NCI-H345 treated with DMSO at 0.1 percent for 48 hours (cell line): Measurements from ENCODE around the gene THPO.
"Not testable (repeated sequence)": the region's sequence is repeated elsewhere in the genome, so short reads cannot be mapped to it uniquely, and the experiment has no call there.

ENCODE experiments used
- DNase-seq: peaks from one replicate; lab custom pipeline; 2025; ENCODE audit not compliant: unreplicated experiment; lab: John Stamatoyannopoulos, UW

Gene THPO

GRCh38 chr3:184351511-184352148 lies 26.4 kb downstream of the THPO start:
- DNase-seq, result no peak

DNA sequence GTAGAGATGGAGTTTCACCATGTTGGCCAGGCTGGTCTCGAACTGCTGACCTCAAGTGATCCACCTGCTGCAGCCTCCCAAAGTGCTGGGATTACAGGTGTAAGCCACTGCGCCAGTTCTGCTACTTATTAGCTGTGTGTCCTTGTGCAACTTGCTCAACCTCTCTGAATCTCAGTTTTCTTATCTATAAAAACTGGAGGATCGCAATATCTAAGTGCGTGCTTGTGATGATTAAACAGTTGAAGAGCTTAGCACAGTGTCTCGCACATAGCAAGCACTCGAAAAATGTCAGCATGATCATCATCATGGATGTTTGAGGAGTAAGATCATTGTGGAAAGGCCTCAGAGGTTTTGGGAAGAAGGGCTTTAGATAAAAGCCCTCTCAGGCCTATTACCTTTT lies 27.4 kb downstream of the THPO start:
- no peak for DNase-seq

DNA sequence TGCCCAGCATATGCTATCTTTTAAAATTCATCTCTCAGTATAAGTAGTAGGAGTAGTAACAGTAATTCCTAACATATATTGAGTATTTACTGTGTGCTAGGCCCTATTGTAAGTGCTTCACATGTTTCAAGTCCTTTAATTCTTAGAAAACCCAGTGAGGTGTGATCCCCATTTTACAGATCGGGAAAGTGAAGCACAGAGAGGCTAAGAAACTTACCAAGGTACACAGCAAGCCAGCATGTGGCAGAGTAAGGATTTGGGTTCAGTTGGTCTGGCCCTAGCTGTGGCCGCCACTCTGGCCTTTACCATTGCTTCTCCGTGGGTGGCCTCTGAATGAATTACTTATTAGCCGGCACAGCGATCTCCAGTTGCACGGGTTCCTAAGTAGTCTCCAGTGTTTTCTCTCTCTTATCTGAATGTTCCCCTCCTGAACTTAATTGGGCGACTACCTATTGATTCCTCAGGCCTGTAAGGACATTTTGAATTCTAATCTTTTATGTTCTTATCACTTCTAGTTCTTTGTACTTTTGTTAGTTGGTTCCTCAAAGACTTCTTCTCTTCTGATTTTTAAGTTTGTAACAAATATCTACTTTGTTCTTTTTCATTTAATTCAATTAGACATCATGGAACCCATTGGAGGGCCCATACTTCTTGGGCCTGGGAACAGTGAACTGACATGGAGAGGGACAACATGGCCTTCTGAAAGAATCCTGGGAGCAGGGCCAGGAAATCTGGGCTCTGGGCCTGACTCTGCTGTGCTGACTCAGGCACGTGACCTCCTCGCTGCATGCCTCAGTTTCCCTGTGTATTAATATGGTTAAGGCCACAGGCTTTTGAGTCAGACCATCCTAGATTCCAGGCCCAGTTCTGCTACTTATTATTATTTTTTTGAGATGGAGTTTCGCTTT lies 28.2 kb downstream of the THPO start:
- no peak for DNase-seq

GRCh38 chr3:184348057-184348382 lies 30.0 kb downstream of the THPO start:
- DNase-seq, result no peak

- DNase-seq, result no peak
These were observed 30.5 kb downstream of the THPO start for GRCh38 chr3:184347321-184348056.

GRCh38 chr3:184346480-184347190 lies 31.4 kb downstream of the THPO start:
- no peak for DNase-seq

GRCh38 chr3:184345317-184346144 lies 32.5 kb downstream of the THPO start:
- DNase-seq, result peak; percentile 51

- DNase-seq, result no peak
These were observed 33.3 kb downstream of the THPO start for GRCh38 chr3:184344579-184345316.

- no peak for DNase-seq
These were observed 34.7 kb downstream of the THPO start for GRCh38 chr3:184343200-184343876.

GRCh38 chr3:184341925-184342324 lies 36.1 kb downstream of the THPO start:
- DNase-seq, result no peak

GRCh38 chr3:184339451-184340135 lies 38.4 kb downstream of the THPO start:
- DNase-seq, result not testable (repeated sequence)

DNA sequence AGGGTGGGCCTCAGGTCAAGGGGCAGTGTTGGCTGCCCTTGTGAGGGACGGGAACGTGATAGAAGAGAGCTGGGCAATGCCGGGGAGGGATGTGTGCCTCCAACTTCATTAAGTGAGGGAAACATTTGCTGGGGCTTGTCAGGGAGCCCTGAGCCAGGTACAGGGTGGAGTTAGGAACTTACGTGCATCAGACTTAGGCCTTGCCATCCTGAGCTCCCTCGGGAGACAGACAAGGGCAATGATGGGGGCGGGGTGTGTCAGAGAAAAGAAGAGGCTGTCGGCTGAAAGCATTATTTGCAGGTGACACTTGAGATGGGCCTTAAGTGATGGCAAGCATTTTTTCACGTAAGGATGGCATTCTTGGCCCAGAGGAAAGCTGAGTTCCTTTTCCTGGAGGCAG lies 39.0 kb downstream of the THPO start:
- DNase-seq, result no peak

DNA sequence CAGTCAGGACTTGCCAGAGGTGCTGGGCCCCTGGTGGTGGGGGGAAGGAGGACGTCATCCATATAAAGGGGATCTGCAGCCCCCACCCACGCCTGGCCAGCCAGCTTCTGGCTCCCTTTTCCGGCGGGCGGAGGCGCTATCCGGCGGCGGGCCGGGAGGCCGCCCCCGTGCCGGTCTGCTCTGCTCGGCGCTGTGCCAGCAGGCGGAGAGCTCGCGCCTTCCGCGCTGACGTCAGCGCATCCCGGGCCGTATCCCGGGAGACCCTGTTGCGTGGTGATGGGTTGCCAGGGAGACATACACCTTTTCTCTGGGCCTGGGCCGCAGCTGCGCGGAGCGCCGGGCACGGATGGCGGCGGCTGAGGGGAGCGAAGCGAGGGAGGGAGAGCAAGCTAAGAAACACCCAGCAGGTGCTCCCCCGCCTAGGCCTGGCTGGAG lies 39.5 kb downstream of the THPO start:
- DNase-seq, result peak; percentile 94

- DNase-seq, result no peak
These were observed 40.0 kb downstream of the THPO start for GRCh38 chr3:184337981-184338380.

DNA sequence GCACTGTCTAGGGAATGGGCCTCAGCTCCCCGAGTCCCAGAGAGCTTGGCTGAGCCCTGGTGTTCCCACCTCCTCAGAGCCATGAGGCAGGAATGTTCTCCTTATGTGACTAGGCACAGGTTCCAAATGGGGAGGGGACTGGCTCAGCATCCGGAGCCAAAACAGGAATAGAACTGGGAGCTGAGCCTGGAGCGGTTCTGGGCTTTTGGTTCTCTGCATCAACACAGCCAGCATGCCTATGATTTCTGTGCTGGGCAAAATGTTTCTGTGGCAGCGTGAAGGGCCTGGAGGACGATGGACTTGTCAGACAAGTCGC lies 40.6 kb downstream of the THPO start, which contains the start of gene FAM131A:
TSS of gene FAM131A (plus strand) at position 202 of the 316 bp plus-strand sequence. CDS start at position 233, 31 bp downstream.
- no peak for DNase-seq

GRCh38 chr3:184336547-184337398 lies 41.2 kb downstream of the THPO start:
- peak; percentile 53 for DNase-seq
